Measurements from ENCODE around the gene MTRFR. TPM values are rescaled to one million over a fixed set of nuclear protein-coding genes. Genes with fewer than 3 reads are reported as not detected.

MTRFR gene
- total RNA-seq, 1 experiment from 2014 or later, result 21.9 TPM

DNA sequence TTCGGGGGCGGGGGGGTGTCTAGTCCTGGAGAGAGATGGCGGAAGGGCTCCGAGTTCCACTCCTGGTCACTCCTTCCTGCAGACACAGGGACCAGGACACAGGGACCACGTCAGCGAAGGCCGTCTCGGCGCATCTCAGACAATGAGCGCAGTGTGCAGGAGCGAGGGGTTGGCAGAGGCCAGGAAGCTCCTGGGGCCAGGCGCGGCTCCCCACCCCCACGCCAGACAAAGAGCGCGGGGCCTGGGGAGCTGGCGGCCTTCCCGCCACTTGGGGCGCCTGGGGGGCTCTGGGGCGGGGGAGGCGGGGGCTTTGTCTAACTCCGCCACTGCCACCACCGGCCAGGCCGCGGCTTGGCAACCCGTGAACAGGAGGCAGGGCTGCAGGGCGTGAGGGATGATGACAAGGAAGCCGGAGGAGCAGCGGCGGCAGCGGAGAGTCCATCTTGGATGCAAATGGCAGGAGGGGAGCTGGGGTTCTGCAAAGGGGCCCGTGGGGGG, 36.2 kb downstream of the MTRFR start:
- Histone ChIP-seq H3K27me3 (replicated peaks; ENCODE audit: insufficient read depth, low read depth, low read length, poor library complexity) (no peaks in the 10 kb centered on the region), H3K36me3 (ENCODE audit: insufficient read depth, low read length, poor library complexity, severe bottlenecking) (peaks cover 2% of the 10 kb centered on the region), H3K9me3 (ENCODE audit: low read depth, low read length, poor library complexity, severe bottlenecking) (no peaks in the 10 kb centered on the region), H3K4me1 (ENCODE audit: insufficient read depth, low read length, poor library complexity, severe bottlenecking) (peaks cover 16% of the 10 kb centered on the region), H3K4me3 (ENCODE audit: low read depth, low read length, poor library complexity, severe bottlenecking) (peak overlapping the region; percentile 73), H3K27ac (ENCODE audit: low read depth, low read length, poor library complexity, severe bottlenecking) (peak overlapping the region; percentile 71)
- intact Hi-C loops (cut with micrococcal nuclease; ENCODE audit: unreplicated experiment), result no loop called here
- ChIA-PET CTCF (no interaction called here), POLR2A (ENCODE audit: low non-redundant PET) (no interaction called here)
- TF ChIP-seq, protein P1, sequence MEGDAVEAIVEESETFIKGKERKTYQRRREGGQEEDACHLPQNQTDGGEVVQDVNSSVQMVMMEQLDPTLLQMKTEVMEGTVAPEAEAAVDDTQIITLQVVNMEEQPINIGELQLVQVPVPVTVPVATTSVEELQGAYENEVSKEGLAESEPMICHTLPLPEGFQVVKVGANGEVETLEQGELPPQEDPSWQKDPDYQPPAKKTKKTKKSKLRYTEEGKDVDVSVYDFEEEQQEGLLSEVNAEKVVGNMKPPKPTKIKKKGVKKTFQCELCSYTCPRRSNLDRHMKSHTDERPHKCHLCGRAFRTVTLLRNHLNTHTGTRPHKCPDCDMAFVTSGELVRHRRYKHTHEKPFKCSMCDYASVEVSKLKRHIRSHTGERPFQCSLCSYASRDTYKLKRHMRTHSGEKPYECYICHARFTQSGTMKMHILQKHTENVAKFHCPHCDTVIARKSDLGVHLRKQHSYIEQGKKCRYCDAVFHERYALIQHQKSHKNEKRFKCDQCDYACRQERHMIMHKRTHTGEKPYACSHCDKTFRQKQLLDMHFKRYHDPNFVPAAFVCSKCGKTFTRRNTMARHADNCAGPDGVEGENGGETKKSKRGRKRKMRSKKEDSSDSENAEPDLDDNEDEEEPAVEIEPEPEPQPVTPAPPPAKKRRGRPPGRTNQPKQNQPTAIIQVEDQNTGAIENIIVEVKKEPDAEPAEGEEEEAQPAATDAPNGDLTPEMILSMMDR (conservative IDR thresholded peaks at IDR 0.05; ENCODE audit: low read depth, low read length), result 0 out of 2 replicates have a peak, but pooled peaks have one; percentile 20
- no peak for TF ChIP-seq EZH2 (IDR thresholded peaks at IDR 0.05; ENCODE audit: borderline replicate concordance, low read depth, low read length, poor library complexity, severe bottlenecking)
- no TSS peak for BruUV-seq (replicated peaks)
- DNase-seq (ENCODE audit: low spot score), result peak; percentile 76

DNA sequence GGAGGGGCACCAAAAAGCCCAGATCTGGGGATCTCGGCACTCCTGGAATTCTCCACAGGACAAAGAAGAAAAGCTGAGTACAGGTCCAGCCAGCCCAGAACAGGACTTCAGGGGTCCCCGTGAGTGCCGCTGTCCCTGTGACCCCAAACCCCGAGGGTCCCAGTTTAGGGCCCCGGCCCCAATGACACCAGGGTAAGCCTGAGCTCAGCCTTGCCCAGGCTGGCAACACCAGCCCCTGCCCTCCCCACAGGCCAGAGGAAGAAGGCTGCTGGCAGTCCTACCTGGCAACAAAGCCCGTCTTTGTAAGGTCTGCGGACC, 36.6 kb downstream of the MTRFR start:
- Histone ChIP-seq H3K27ac (ENCODE audit: low read depth, low read length, poor library complexity, severe bottlenecking) (peak overlapping the region; percentile 71), H3K9me3 (ENCODE audit: low read depth, low read length, poor library complexity, severe bottlenecking) (no peaks in the 10 kb centered on the region), H3K4me1 (ENCODE audit: insufficient read depth, low read length, poor library complexity, severe bottlenecking) (peaks cover 16% of the 10 kb centered on the region), H3K36me3 (ENCODE audit: insufficient read depth, low read length, poor library complexity, severe bottlenecking) (peaks cover 2% of the 10 kb centered on the region), H3K27me3 (replicated peaks; ENCODE audit: insufficient read depth, low read depth, low read length, poor library complexity) (no peaks in the 10 kb centered on the region), H3K4me3 (ENCODE audit: low read depth, low read length, poor library complexity, severe bottlenecking) (peak overlapping the region; percentile 73)
- DNase-seq (ENCODE audit: low spot score), result no peak
- no peak for TF ChIP-seq EZH2 (IDR thresholded peaks at IDR 0.05; ENCODE audit: borderline replicate concordance, low read depth, low read length, poor library complexity, severe bottlenecking)
- TF ChIP-seq, protein P1 (conservative IDR thresholded peaks at IDR 0.05; ENCODE audit: low read depth, low read length), result no peak
- intact Hi-C loops (cut with micrococcal nuclease; ENCODE audit: unreplicated experiment), result no loop called here
- POLR2A ChIA-PET (ENCODE audit: low non-redundant PET), result no interaction called here
- CTCF ChIA-PET, result interaction anchor here (0.6 kb wide), 1 partner anchor 299 kb away, joined by 10 read pairs; no protein-coding TSS in a partner anchor
- BruUV-seq (replicated peaks), result TSS peak; percentile 61

- ChIA-PET POLR2A (ENCODE audit: low non-redundant PET) (no interaction called here), CTCF (interaction anchor here (0.6 kb wide), 1 partner anchor 299 kb away, joined by 10 read pairs; no protein-coding TSS in a partner anchor)
- no TSS peak for BruUV-seq (replicated peaks)
These were observed 37.2 kb downstream of the MTRFR start for GRCh38 chr12:123270214-123271000.

More at GRCh38 chr12:123270214-123271000, 37.2 kb downstream of the MTRFR start:
- Histone ChIP-seq H3K9me3 (ENCODE audit: low read depth, low read length, poor library complexity, severe bottlenecking) (no peaks in the 10 kb centered on the region), H3K27ac (ENCODE audit: low read depth, low read length, poor library complexity, severe bottlenecking) (peak overlapping the region; percentile 71), H3K36me3 (ENCODE audit: insufficient read depth, low read length, poor library complexity, severe bottlenecking) (peaks cover 2% of the 10 kb centered on the region), H3K4me3 (ENCODE audit: low read depth, low read length, poor library complexity, severe bottlenecking) (peak overlapping the region; percentile 73), H3K4me1 (ENCODE audit: insufficient read depth, low read length, poor library complexity, severe bottlenecking) (peaks cover 16% of the 10 kb centered on the region), H3K27me3 (replicated peaks; ENCODE audit: insufficient read depth, low read depth, low read length, poor library complexity) (no peaks in the 10 kb centered on the region)
- no peak for TF ChIP-seq EZH2 (IDR thresholded peaks at IDR 0.05; ENCODE audit: borderline replicate concordance, low read depth, low read length, poor library complexity, severe bottlenecking)
- TF ChIP-seq, protein P1 (conservative IDR thresholded peaks at IDR 0.05; ENCODE audit: low read depth, low read length), result no peak
- peak; percentile 33 for DNase-seq (ENCODE audit: low spot score)
- intact Hi-C loops (cut with micrococcal nuclease; ENCODE audit: unreplicated experiment), result no loop called here

Data from A673 (cell line).